NCI-H524 (cell line): ENCODE measurements around the gene JMY.
A peak's percentile ranks its signal among the peaks of the same experiment; 100 is the strongest.
"Not testable (repeated sequence)": the region's sequence is repeated elsewhere in the genome, so short reads cannot be mapped to it uniquely, and the experiment has no call there.

Experiments
- DNase-seq, 2 experiments: peaks; one replicate each; lab custom pipeline; 2025; lab: John Stamatoyannopoulos, UW

Gene JMY

GRCh38 chr5:79236970-79237739 is 1.2 kb downstream of the JMY start:
- peak in 1 of 2 experiments; percentile 29 for DNase-seq

- DNase-seq = peak in 1 of 2 experiments; percentile 41
These were observed 2.0 kb downstream of the JMY start for GRCh38 chr5:79237740-79238560.

- no peak for DNase-seq
These were observed 4.6 kb downstream of the JMY start for GRCh38 chr5:79240561-79240960.

GRCh38 chr5:79241535-79241979 is 5.6 kb downstream of the JMY start:
- no peak for DNase-seq

- no peak for DNase-seq
These were observed 6.5 kb downstream of the JMY start for GRCh38 chr5:79242242-79243039.

GRCh38 chr5:79243224-79243623 is 7.3 kb downstream of the JMY start:
- DNase-seq = peak in 1 of 2 experiments; percentile 19

GRCh38 chr5:79254067-79254466 is 18.1 kb downstream of the JMY start:
- not testable (repeated sequence) for DNase-seq

- peak; percentile 9 to 28 for DNase-seq
These were observed 20.0 kb downstream of the JMY start for GRCh38 chr5:79255786-79256557.

- DNase-seq = no peak
These were observed 20.6 kb downstream of the JMY start for GRCh38 chr5:79256563-79256962.

GRCh38 chr5:79257314-79257713 is 21.4 kb downstream of the JMY start:
- DNase-seq = no peak

- DNase-seq = no peak
These were observed 22.9 kb downstream of the JMY start for GRCh38 chr5:79258801-79259200.

GRCh38 chr5:79259383-79259782 is 23.5 kb downstream of the JMY start:
- no peak for DNase-seq

GRCh38 chr5:79259810-79260209 is 23.9 kb downstream of the JMY start:
- no peak for DNase-seq

- DNase-seq = no peak
These were observed 26.0 kb downstream of the JMY start for GRCh38 chr5:79261897-79262296.

- DNase-seq = no peak
These were observed 27.4 kb downstream of the JMY start for GRCh38 chr5:79263290-79263689.

- no peak for DNase-seq
These were observed 31.2 kb downstream of the JMY start for GRCh38 chr5:79267180-79267579.

GRCh38 chr5:79269733-79270166 is 33.8 kb downstream of the JMY start:
- DNase-seq = no peak

- no peak for DNase-seq
These were observed 37.4 kb downstream of the JMY start for GRCh38 chr5:79273341-79273740.

- DNase-seq = no peak
These were observed 48.9 kb downstream of the JMY start for GRCh38 chr5:79284846-79285245.

- DNase-seq = no peak
These were observed 49.4 kb downstream of the JMY start for GRCh38 chr5:79285285-79285684.

GRCh38 chr5:79285833-79286232 is 49.9 kb downstream of the JMY start:
- DNase-seq = no peak
